Suprapubic skin (tissue), 4 donors: ENCODE data around the gene SPACA6. TPM values are rescaled to one million over a fixed set of nuclear protein-coding genes. Genes with fewer than 3 reads are reported as not detected.
A peak's percentile ranks its signal among the peaks of the same experiment; 100 is the strongest.

Source experiments
- DNase-seq, 2 donors: peaks; one replicate each; pipeline ENCODE4 v3.0.0-alpha.2; 2019; ENCODE audit warnings: low spot score in 2 of 2
- H3K27ac ChIP-seq: fragments of 200-600 bp; sonication (generic); one replicate; pipeline ENCODE4 v1.5.1; 2019
- H3K27me3 ChIP-seq: fragments of 200-600 bp; sonication (generic); one replicate; pipeline ENCODE4 v1.5.1; 2019
- H3K36me3 ChIP-seq: fragments of 200-600 bp; sonication (generic); one replicate; pipeline ENCODE4 v1.5.1; 2019
- H3K4me1 ChIP-seq: fragments of 200-600 bp; sonication (generic); one replicate; pipeline ENCODE4 v1.5.1; 2019
- H3K4me3 ChIP-seq: fragments of 200-600 bp; sonication (generic); one replicate; pipeline ENCODE4 v1.5.1; 2019; ENCODE audit warnings: mild to moderate bottlenecking
- H3K9me3 ChIP-seq: fragments of 200-600 bp; sonication (generic); one replicate; pipeline ENCODE4 v1.5.1; 2019
- CTCF ChIP-seq, 2 donors: fragments of 200-600 bp in 1 of 2; fragments of 450-650 bp in 1 of 2; sonication (generic) in 1 of 2; IDR thresholded peaks; one replicate each; pipeline ENCODE4 v1.5.1; 2016 to 2019; ENCODE audit warnings: antibody characterized with exemption in 2 of 2, mild to moderate bottlenecking in 1 of 2, moderate library complexity in 1 of 2
- EP300 ChIP-seq: sonication (generic); formaldehyde crosslinking; IDR thresholded peaks from one replicate; pipeline ENCODE4 v1.6.1; 2017; ENCODE audit warnings: antibody characterized with exemption
- POLR2A ChIP-seq, 2 donors: fragments of 450-650 bp; IDR thresholded peaks; one replicate each; pipeline ENCODE4 v1.6.1; 2017; ENCODE audit warnings: antibody characterized with exemption in 2 of 2, mild to moderate bottlenecking in 2 of 2, moderate library complexity in 2 of 2
- POLR2AphosphoS5 ChIP-seq, 3 donors: sonication (generic); formaldehyde crosslinking; IDR thresholded peaks; one replicate each; pipeline ENCODE4 v1.6.1; 2017; ENCODE audit warnings: antibody characterized with exemption in 3 of 3
- WGBS: methylation state at CpG from one replicate; pipeline ENCODE4 v1.1.5; 2018; 5-methylcytosine and 5-hydroxymethylcytosine counted together
- total RNA-seq, 4 donors: library from RNA; depleted of rRNA; stranded (reverse); fragments of >200 nt; gene quantifications; one replicate each; pipeline ENCODE4 v1.1.0, GENCODE V29; 2016

SPACA6 gene
- total RNA-seq, 4 donors from 2014 or later: 3.1 to 23.2 (median 7.8) TPM

GRCh38 chr19:51690454-51691073 lies 2.6 kb upstream of the SPACA6 start:
- H3K4me1 ChIP-seq: peaks cover 54% of the 10 kb centered on the region
- H3K9me3 ChIP-seq: no peaks in the 10 kb centered on the region
- WGBS: 3% methylated on average over 16 of the region's 21 CpGs
- peaks cover 19% of the 10 kb centered on the region for H3K36me3 ChIP-seq
- H3K27ac ChIP-seq: peak overlapping the region; percentile 97
- TF ChIP-seq POLR2A (IDR thresholded peaks at IDR 0.05): no peak
- H3K4me3 ChIP-seq: peak overlapping the region; percentile 80
- no peaks in the 10 kb centered on the region for H3K27me3 ChIP-seq
- peak in 1 of 2 donors; percentile 83 for DNase-seq

- Histone ChIP-seq H3K4me1 (peaks cover 54% of the 10 kb centered on the region), H3K27me3 (no peaks in the 10 kb centered on the region), H3K36me3 (peaks cover 22% of the 10 kb centered on the region), H3K9me3 (no peaks in the 10 kb centered on the region), H3K27ac (peak overlapping the region; percentile 97), H3K4me3 (peak overlapping the region; percentile 80)
- no peak for TF ChIP-seq POLR2AphosphoS5 (IDR thresholded peaks at IDR 0.05)
- TF ChIP-seq POLR2A (IDR thresholded peaks at IDR 0.05): no peak
- TF ChIP-seq CTCF (IDR thresholded peaks at IDR 0.05): no peak
- TF ChIP-seq EP300: no peak
- WGBS: 5% methylated on average over 9 of the region's 9 CpGs
- peak in 1 of 2 donors; percentile 50 for DNase-seq
Measured at GRCh38 chr19:51691074-51691583, 2.0 kb upstream of the SPACA6 start.

- Histone ChIP-seq H3K4me1 (peaks cover 54% of the 10 kb centered on the region), H3K9me3 (no peaks in the 10 kb centered on the region), H3K27me3 (no peaks in the 10 kb centered on the region), H3K27ac (peak overlapping the region; percentile 97), H3K4me3 (peak overlapping the region; percentile 80), H3K36me3 (peaks cover 22% of the 10 kb centered on the region)
- TF ChIP-seq EP300: no peak
- TF ChIP-seq CTCF (IDR thresholded peaks at IDR 0.05): no peak
- no peak for TF ChIP-seq POLR2AphosphoS5 (IDR thresholded peaks at IDR 0.05)
- TF ChIP-seq POLR2A (IDR thresholded peaks at IDR 0.05): no peak
- DNase-seq: peak in 1 of 2 donors; percentile 58
- 24% methylated on average over 12 of the region's 12 CpGs for whole genome bisulfite sequencing
Measured at GRCh38 chr19:51691584-51692428, 1.3 kb upstream of the SPACA6 start.

- DNase-seq: peak in 1 of 2 donors; percentile 64
- Histone ChIP-seq H3K36me3 (peaks cover 27% of the 10 kb centered on the region), H3K27ac (no peak overlapping the region), H3K4me3 (no peak overlapping the region), H3K9me3 (no peaks in the 10 kb centered on the region), H3K27me3 (no peaks in the 10 kb centered on the region), H3K4me1 (peaks cover 49% of the 10 kb centered on the region)
- TF ChIP-seq EP300 (no peak), POLR2A (IDR thresholded peaks at IDR 0.05) (no peak), POLR2AphosphoS5 (IDR thresholded peaks at IDR 0.05) (no peak)
- 100% methylated on average over 1 of the region's 18 CpGs for WGBS
Measured at GRCh38 chr19:51692468-51692867, 662 bp upstream of the SPACA6 start.

GRCh38 chr19:51693819-51694218 lies 689 bp downstream of the SPACA6 start:
- H3K4me1 ChIP-seq: peaks cover 36% of the 10 kb centered on the region
- H3K9me3 ChIP-seq: no peaks in the 10 kb centered on the region
- H3K27ac ChIP-seq: no peak overlapping the region
- peaks cover 36% of the 10 kb centered on the region for H3K36me3 ChIP-seq
- DNase-seq: no peak
- H3K27me3 ChIP-seq: no peaks in the 10 kb centered on the region
- WGBS: 37% methylated on average over 2 of the region's 2 CpGs
- TF ChIP-seq POLR2AphosphoS5 (IDR thresholded peaks at IDR 0.05) (no peak), POLR2A (IDR thresholded peaks at IDR 0.05) (no peak), CTCF (IDR thresholded peaks at IDR 0.05) (no peak), EP300 (no peak)
- no peak overlapping the region for H3K4me3 ChIP-seq
